Fibroblast of villous mesenchyme (primary cell): ENCODE results near the gene OGFOD2. TPM values are rescaled to one million over a fixed set of nuclear protein-coding genes. Genes with fewer than 3 reads are reported as not detected.

Experiments
- DNase-seq: peaks from one replicate; pipeline ENCODE4 v3.0.0-alpha.2; 2010; ENCODE audit warnings: low read depth
- H3K4me3 ChIP-seq: 2 replicates; pipeline ENCODE4 v1.5.1; 2011; ENCODE audit warnings: low read depth, mild to moderate bottlenecking, low read length
- CTCF ChIP-seq: IDR thresholded peaks from 2 replicates; pipeline ENCODE4 v1.5.1; 2012; ENCODE audit warnings: low read depth, mild to moderate bottlenecking, low read length; ENCODE audit not compliant: insufficient read depth
- total RNA-seq: library from RNA; depleted of rRNA; stranded (reverse); fragments of >200 nt; gene quantifications from 2 replicates; pipeline ENCODE4 v1.2.3, GENCODE V29; 2012

Gene OGFOD2
- total RNA-seq, 1 donor: 7.3 TPM

GRCh38 chr12:123017753-123018152 is 42.7 kb downstream of the OGFOD2 start:
- no peak for DNase-seq
- no peak for TF ChIP-seq CTCF

GRCh38 chr12:123019841-123020138 is 44.7 kb downstream of the OGFOD2 start:
- H3K4me3 ChIP-seq: no peak overlapping the region
- DNase-seq: no peak
- TF ChIP-seq CTCF: no peak

More at GRCh38 chr12:123017753-123018152, 42.7 kb downstream of the OGFOD2 start:
- no peak overlapping the region for H3K4me3 ChIP-seq

GRCh38 chr12:123021688-123022604 is 46.9 kb downstream of the OGFOD2 start:
- H3K4me3 ChIP-seq: no peak overlapping the region
- no peak for DNase-seq
- TF ChIP-seq CTCF: no peak

GRCh38 chr12:123022846-123023245 is 47.8 kb downstream of the OGFOD2 start:
- DNase-seq: no peak

GRCh38 chr12:123024819-123025391 is 49.9 kb downstream of the OGFOD2 start:
- no peak for TF ChIP-seq CTCF
- no peak overlapping the region for H3K4me3 ChIP-seq
- DNase-seq: peak; percentile 36

More at GRCh38 chr12:123022846-123023245, 47.8 kb downstream of the OGFOD2 start:
- TF ChIP-seq CTCF: no peak
- no peak overlapping the region for H3K4me3 ChIP-seq

- DNase-seq: no peak
- TF ChIP-seq CTCF: no peak
- no peak overlapping the region for H3K4me3 ChIP-seq
Measured at GRCh38 chr12:123026094-123026853, 51.2 kb downstream of the OGFOD2 start.
